Activated CD4-positive, alpha-beta T cell treated with anti-CD3 and anti-CD28 coated beads for 1 hour (primary cell): ENCODE results near the gene CTNNBIP1.
"Not testable (repeated sequence)": the region's sequence is repeated elsewhere in the genome, so short reads cannot be mapped to it uniquely, and the experiment has no call there.

ENCODE experiments used
- DNase-seq: peaks from one replicate; pipeline ENCODE4 v3.0.0-alpha.2; 2020

Gene CTNNBIP1, protein sequence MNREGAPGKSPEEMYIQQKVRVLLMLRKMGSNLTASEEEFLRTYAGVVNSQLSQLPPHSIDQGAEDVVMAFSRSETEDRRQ

DNA sequence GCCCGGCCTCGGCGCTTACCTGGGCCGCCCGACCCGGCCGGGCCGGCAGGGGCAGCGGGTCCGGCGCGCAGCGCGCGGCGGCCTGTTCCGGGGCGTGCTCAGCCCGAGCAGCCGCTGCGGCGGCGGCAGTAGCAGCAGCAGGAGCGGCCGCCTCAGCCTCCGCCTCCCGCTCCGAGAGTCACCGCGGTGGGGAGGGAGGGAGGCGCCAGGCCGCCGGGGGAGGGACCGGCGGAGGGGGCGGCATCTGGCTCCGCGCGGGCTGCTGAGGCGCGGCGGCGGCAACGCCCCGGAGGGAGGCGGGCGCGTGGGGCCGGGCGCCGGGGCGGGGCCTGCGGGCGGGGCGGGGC, at the start of gene CTNNBIP1:
Gene CTNNBIP1 (minus strand): TSS at position 194 of the 347 bp plus-strand sequence. CDS start 38,205 bp downstream, outside the sequence.
- no peak for DNase-seq

DNA sequence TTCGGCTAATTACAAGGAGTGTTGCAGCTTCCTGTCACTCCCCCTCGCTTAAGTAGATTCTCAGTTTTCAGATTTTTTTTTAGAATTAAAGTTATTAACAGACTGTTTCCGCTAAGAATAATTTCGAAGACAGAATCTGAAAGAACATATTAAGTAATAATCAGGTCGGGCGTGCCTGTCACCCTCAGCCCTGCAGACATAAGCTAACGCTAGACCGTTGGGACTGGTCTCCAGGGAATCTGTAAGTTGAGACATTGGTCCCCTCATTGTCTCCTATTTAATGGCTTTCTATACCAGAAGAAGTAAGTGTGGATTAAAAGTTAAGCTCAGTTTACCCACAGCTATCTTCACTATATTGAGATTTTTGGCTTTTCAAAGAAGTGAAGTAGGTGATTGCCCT, 47.7 kb upstream of the CTNNBIP1 start:
- DNase-seq, result no peak

DNA sequence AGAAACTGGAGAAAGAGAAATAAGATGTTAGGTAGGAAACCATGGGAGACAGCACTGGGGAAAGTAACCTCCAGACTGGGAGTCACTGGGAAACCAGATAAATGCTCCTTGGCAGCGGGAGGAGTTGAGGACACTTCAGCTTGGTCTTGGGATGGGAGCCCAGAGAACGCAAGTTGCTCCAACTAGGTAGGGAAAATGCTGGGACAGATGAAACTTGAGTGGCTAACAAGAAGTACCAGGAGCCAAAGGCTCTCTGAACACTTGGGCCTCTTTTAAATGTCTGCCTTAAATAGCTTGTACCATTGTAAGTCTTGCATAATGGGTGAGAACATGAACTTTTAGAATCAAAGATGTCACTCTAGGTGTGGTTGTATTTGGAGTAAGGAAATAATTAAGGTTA, 36.2 kb upstream of the CTNNBIP1 start:
- no peak for DNase-seq

DNA sequence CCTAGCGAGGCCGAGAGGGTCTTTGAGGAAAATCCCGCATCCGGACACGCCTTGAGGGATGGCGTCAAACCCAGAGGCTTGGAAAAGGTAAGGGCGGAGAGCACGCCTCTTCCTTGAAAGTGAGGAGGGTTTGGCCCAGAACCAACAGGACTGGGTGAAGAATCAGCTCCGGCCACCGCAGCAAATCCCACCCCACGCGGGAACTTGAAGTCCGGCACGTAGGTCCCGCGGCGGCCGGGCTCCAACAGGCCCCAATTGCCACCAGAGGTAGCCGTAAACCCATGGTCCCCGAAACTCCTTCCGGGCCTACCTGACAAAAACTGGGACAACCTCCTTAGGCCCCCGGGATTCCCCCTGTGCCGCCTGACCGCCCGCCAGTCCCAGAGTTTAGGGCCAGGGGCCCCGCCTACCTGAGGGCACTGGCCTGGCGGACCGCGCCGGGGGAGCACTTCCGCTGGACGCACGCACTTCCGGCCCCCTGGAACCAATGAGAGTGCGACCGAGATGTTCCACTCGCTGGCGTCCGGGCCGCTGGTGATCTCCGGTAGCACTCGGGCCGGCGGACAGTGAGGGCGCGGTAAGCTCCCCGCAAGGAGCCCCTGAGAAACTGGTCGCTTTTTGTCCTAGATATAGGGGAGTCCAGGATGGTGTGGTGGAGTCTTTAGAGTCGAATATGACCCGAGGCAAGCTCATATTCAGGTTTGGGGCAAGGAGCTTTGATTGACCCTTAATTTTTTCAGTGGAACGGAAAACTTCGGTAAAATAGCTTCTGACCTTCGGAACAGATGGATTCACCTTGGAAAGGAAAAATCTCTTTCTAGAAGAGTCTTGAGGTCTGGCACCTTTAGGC, 33.1 kb upstream of the CTNNBIP1 start, which contains the start of the genes LZIC and NMNAT1:
Gene LZIC (minus strand): TSS at position 453 of the 850 bp plus-strand sequence. CDS start 6,772 bp downstream, outside the sequence.
Gene NMNAT1 (plus strand): TSS at position 537 of the 850 bp plus-strand sequence. CDS start 28,599 bp downstream, outside the sequence.
- peak; percentile 81 for DNase-seq

DNA sequence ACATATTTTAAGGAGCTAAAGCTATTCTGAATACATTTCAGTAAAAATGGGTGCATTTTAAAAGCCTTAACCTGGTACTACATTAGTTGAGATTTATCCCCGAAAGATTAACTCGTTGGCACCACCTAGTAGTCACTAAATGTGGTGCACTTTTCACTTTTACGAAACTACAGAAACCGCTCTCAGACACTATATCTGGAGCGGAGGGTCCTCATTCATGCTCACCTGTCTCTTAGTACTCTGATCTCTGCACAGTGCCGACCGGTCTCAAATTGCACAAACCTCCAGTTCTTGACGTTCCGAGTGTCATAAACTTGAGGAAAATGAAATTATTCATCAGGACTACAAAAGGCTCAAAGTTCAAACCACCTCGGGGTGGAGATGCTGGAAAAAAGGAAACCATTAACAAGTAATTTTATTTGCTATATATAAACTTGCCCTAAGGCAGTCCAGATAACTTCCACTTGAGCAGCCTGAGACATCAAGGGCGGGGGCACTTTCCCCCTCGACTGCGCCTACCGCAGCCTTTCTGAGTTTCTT, 32.4 kb upstream of the CTNNBIP1 start:
- DNase-seq, result no peak

DNA sequence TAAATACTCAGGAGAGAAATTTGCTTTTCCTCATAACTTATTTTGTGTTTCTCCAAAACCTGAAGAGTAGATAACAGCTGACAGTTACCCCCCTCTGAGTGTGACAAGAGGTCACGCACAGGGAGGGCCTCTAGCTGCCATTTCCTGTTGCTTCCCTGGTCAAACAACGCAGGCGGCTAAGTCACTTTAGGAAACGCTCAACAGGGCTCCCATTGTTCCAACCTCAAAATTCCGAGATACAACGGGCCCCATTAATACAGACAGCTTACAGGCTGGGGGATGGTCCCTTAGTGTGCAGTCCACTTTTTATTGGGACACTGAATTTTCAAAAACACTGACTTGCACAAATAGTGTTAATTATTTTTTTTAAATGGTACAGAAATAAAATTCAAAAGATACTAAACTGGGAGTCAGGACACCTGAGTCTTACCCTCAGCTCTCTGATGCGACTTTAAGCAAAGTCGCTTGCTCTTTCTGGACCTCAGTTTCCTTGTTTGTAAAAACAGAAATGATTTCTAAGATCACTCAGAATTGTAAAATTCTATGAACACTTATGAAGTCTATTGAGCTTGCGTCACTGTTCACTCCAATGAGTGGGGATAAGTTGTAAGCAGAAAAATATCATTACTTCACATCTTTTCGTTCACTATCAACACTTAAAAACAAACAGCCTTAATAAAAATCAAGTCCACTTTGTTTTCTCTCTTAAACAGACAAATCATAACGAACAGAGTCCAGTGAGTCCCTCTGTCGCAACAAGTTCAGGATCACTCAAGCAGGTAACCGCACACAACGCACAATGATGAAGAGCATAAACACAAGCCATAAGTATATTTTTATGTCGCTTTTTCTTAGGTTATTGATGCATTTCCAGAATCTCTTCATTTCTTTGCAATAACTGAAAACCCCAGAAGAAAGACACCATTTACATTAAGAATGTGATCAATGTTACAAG, 19.6 kb upstream of the CTNNBIP1 start:
- DNase-seq, result no peak

DNA sequence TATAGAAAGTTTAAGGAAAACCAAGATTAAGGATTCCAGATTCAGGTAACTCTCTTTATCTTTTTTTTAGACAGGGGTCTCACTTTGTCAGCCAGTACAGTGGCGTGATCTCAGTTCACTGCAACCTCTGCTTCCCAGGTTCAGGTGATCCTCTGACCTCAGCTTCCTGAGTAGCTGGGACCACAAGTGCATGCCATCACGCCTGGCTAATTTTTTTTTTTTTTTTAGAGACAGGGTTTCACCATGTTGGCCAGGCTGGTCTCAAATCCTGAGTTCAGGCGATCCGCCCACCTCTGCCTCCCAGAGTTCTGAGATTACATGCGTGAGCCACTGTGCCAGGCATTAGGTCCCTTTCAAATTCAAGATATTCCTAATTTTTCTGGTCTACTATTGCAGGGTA, 17.2 kb upstream of the CTNNBIP1 start:
- DNase-seq, result no peak

DNA sequence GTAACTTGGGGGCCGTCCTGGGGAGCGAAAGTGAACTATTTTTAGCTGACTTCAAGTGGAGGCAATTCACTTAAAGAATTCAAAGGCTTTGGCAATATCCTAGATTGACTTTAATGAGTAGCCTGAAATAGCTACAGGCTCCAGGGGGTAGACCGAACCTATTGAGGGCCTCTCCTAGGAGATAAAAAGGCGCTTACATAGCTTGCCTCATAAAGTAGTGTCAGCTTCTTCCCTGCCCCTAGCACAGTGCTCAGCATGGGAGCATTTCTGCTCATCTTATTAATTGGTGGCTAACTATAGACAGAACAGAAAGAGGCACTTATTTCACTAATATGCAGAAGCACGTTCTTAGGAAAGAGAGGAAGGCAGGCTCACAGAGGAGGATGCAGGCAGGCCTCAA, 12.3 kb upstream of the CTNNBIP1 start:
- no peak for DNase-seq

DNA sequence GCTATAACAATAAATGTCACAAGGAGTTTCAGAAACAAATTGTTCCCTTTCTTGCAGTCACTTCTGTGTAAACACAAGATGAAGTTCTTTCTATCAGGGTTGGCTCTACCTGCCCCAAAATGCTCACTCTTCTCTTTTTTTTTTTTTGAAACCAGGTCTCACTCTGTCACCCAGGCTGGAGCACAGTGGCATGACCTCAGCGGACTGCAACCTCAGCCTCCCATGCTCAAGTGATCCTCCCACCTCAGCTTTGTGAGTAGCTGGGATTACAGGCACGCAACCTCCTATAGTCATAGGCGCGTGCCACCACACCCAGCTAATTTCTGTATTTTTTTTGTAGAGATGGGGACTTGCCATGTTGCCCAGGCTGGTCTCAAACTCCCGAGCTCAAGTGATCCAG, 10.5 kb upstream of the CTNNBIP1 start:
- DNase-seq, result no peak

DNA sequence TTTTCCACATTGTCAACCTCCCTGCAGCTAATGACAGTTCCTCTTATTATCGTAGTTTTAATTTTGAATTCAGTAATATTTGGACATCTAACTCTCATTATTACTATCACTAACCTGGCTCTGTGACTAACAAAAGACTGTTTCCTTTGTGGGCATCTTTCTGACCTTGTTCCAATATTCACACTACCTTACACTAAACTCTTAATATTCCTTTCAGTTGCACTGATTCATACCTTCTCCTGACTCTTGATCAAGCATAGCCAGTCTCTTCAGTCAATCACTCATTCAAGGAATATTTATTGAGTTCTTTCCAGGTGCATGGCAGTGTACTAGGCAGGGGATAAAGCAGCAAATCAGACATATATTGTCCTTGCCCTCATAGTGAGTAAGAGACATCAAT, 7.8 kb upstream of the CTNNBIP1 start:
- DNase-seq, result no peak

DNA sequence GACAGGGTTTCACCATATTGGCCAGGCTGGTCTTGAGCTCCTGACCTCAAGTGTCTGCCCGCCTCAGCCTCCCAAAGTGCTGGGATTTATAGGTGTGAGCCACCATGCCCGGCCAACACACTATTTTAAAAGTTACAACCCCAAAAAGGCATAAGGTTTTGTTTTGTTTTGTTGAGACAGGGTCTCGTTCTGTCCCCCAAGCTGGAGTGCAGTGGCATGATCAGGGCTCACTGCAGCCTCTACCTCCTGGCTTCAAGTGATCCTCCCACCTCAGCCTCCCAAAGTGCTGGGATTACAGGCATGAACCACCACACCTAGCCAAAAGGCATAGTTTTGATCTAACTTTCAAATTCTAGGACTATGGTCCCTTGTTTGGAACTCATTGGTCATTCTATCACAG, 7.4 kb upstream of the CTNNBIP1 start:
- not testable (repeated sequence) for DNase-seq

DNA sequence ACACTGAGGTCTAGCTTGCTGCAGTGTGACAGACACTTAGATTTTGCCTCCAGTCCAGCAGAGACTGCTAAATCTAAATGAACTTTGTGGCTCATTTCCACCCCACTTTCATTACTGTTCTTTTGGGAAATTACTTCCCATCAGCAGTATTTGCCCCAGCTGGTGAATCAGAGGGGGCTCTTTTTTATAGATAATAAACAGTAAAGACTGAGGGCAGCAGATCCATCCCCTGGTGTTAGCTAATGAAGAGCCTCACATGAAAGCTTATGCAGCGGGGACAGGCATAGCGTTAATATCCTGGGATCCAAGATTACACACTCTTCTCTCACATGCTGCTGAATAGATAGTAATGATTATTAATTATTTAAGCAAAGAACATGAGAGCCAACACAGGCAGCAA, 6.4 kb upstream of the CTNNBIP1 start:
- DNase-seq, result no peak

DNA sequence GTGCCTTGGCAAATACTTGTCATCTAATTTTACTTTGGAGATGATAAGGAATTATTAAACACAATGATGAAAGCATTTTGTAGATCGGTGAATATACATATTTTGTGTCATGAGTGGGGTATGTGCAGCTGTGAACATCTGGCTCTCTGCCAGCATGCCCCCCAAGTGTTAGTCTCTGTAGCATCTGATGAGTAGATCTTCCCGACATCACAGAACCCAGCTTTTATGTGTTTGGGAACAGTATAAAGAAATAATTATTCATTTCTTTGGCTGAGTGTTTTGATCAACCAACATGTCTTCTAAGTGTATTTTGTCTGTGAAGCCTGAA, 4.5 kb upstream of the CTNNBIP1 start:
- DNase-seq, result no peak

DNA sequence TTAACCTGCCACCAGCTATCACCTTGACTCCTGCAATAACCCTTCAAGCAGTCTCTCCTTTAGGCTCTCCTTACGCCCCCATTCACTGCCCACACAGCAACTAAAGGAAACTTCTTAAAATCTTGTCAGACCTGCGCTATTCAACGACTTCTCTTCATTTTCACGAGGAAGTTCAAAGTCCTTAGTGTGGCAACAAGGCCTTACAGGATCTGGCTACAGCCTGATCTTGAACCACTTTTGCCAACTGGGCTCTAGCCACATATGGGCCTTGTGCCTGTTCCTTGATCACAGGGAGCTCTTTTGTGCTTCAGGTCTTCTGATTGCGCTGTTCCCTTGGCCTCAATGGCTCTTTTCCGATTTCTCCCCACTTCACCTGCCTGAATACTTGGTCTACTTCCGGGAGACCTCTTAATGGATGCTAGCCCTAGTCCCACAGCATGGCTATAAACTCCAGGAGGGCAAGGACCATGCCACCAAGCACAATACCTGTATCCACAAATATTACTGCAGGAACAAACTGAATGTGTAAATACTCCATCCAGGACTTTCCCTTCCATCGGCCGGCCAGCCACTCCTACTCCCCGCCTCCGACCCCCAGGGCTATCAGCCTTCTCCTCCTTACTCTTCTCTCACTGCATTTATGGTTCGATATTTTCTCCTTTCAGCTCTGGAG, 2.3 kb upstream of the CTNNBIP1 start:
- DNase-seq, result no peak

DNA sequence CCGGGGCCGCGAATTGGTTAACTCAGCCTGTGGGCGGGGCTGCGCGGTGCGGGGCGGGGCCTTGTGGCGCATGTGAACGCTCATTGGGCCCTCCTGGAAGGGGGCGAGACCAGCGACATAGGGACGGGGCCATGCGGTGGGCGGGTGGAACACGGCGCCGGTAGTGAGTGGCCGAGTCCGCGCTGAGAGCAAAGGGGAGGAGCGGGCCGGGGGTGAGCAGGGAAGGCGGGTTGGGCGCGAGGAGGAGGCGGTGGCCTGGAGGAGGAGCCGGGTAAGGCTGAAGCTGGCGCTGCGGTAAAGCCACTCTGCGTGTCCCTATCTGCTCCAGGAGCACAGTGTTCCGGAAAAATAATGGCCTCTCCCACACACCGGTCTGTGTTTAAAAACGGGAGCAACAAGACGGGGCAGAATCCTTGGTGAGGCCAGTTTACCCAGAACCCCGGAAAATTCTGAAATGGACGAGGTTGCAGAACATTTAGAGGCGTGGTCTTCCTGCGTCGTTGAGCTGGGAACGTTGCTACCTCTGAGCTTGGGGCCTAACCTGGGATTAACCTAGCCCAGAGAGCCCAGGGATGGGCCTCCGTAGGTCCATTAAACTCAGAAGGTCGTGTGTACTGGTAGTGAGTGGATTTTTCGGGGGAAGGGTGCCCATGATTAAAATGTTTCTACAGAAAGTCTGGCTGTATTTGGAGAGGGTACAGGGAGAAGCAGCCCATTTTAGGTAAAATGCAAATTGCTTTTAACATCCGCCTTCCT, 532 bp upstream of the CTNNBIP1 start:
- peak; percentile 100 for DNase-seq

DNA sequence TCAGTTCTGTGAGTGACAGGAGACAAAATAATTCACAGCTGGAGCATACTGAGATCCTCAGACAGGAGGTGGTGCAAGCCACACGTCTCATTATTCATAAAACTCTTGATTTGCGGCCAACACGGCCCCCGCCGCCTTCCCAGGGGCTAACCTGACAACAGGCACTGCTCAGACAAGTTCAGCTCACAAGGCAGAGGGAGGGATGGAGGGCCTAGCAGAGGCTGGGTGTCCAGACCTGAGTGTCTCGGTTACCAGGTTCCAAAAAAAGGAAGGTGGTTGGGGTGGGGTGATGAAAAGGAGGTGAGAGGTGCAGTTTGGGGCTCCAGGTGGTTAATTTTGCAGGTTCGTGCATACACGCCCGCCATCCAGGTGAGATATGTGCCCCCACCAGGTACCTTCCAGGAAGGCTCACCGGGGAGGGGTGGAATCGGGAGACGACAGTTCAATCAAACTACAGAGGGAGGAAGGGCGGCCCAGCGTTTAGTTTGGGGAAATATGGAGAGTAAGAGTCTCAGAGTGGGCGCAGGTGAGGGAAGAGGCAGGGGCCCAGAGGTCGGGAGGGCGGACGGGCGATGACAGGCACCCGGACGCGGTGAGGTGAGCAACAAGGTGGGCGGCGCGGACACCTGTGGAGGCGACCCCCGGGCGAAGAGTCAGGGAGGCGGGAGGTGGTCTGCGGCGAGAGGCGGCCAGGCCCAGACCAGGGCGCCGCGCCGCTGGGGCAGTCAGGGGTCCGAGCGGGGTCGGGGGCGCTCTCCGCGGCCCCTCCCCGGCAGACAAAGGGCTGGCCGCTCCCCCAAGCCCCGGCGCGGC, 629 bp downstream of the CTNNBIP1 start:
- peak; percentile 13 for DNase-seq

DNA sequence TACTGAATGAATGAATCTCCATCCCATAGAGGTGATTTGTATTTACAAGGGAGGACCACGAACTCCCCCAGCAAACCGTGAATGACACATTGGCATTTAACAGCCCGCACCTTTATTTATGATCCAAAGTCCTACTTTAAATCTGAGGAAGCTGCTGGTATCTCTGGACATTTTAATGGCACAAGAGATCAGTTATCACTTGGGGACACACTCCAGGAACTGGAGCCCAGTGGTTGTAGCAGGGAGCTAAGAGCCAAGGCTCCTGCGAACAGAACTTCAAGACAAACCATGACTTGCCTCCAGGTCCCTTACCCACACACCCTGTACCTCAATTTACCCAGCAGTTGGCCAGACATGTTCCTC, 1.2 kb downstream of the CTNNBIP1 start:
- DNase-seq, result no peak

DNA sequence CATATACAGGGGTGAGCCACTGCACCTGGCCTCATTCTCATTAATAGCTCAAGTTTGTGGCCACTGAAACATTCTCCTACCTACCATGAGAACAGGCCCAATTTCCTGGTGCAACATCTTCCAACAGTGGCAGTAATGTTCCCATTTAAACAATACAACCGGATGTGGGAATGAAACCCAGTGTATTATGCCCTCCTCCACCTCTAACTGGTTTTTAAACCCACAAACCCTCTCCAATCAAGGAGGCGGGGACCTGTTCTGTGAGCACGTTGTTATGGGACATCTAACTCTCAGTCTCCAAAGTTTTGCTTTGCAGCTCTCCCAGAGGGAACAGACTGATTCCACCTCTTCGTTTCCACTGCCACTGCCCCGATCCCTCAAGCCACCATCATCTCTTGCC, 2.6 kb downstream of the CTNNBIP1 start:
- DNase-seq, result no peak

DNA sequence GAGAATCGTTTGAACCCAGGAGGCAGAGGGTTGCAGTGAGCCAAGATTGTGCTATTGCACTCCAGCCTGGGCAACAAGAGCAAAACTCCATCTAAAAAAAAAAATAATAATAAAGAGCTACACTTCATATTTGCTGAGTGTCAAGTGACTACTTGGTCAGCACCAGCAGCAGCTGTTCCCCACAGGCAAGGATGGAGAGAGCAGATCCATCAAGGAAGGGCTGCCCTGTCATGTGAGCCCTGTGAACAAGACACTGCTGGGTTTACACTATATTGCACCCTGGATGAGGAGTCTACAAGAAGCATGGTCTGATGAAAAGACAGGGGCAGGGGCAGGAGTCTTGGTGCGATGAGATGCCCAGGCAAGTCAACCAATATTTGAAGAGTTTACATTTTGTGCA, 3.6 kb downstream of the CTNNBIP1 start:
- no peak for DNase-seq

DNA sequence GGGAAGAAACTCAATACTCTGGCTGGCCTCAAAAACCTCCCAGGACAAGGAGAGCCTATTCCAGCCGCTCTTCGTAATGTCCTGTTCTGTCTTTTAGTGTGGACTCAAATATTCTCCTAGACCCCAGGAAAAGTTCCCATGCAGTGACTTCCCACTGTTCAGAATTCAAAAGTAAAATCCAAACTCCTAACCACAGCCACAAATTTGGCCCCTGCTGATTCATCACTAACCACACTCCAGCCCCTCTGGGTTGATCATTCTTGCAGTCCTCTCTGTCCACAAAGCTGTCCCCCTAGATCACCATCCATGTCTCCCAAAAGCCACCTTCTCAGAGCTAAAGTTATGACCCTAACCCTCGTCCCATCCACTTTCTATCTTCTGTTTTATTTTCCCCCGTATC, 5.1 kb downstream of the CTNNBIP1 start:
- DNase-seq, result no peak

DNA sequence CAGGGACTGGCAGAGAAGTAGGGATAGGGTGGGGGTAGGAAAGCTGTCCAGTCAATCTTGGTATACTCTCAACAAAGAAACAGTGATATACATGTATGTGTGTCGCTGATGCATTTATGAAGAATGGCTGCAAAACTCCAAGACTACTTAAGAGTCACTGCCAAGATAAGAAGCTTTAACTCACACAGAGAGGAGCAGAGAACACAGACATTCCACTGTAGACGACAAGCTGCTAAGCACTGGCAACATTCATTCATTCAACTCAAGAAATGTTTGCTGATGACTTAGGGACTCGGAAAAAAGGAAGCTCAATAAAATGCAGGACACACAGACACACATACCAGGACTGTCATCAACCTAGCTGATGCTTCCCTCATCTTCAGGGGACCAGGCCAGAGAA, 5.5 kb downstream of the CTNNBIP1 start:
- DNase-seq, result no peak
